Omental fat pad (tissue), 4 donors: ENCODE measurements around the gene PTCH1. TPM values are rescaled to one million over a fixed set of nuclear protein-coding genes. Genes with fewer than 3 reads are reported as not detected.

Experiments
- ATAC-seq: fragments of 150-250 bp; one replicate; pipeline ENCODE4 v1.9.1; 2016; ENCODE audit warnings: mild to moderate bottlenecking, moderate library complexity; ENCODE audit not compliant: low FRiP score
- DNase-seq: peaks from one replicate; pipeline ENCODE4 v3.0.0-alpha.2; 2019; ENCODE audit warnings: low spot score
- CTCF ChIP-seq, 3 donors: fragments of 450-650 bp; IDR thresholded peaks; one replicate each; pipeline ENCODE4 v1.5.1; 2016 to 2017; ENCODE audit warnings: antibody characterized with exemption in 3 of 3, mild to moderate bottlenecking in 3 of 3, moderate library complexity in 2 of 3
- total RNA-seq, 4 donors: library from RNA; depleted of rRNA; stranded (reverse); fragments of >200 nt; gene quantifications; one replicate each; pipeline ENCODE4 v1.1.0, GENCODE V29; 2016

The PTCH1 gene
- total RNA-seq, 4 donors from 2014 or later = 3.1 to 14.2 (median 7.9) TPM

- DNase-seq (no peak), ATAC-seq (no peak)
- TF ChIP-seq CTCF (IDR thresholded peaks at IDR 0.05) = no peak
These were observed 94.1 kb downstream of the PTCH1 start for GRCh38 chr9:95422650-95423049.

DNA sequence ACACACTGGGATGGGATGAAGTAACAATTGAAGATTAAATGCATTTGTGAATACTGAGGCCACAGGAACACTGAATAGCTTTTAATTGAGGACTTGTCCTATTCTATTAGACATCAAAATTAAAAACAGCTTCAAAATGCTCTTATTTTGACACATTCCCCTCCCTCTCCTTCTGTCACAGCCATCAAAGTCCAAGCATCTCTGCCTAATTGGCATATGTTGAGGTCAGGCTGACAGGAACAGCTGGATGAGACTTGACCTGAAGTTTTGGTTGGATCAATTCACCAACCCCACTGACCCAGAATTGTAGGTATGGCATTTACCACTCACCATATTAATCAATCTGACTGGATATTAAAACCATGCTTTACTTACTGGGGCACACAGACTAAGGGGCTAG lies 96.3 kb downstream of the PTCH1 start:
- TF ChIP-seq CTCF (IDR thresholded peaks at IDR 0.05) = no peak
- ATAC-seq (no peak), DNase-seq (no peak)

DNA sequence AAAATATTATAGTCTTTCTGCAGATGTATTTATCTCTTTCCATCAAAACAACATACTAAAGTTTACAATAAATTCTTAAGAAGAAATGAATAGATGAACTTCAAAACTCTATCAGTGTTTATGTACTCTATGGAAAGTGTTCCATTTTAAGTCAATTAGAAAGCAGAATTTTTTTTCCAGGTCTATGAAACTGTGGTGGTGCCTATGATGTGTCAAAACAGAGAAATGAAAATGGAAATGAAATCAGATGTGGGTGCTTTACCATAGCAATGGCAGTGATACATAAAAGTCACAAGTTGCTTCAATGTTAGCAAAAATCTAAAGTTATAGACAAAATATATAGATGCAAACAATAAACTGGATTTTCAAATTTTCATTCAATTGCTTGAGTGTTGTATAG lies 97.3 kb downstream of the PTCH1 start:
- TF ChIP-seq CTCF (IDR thresholded peaks at IDR 0.05) = no peak
- ATAC-seq = no peak
- no peak for DNase-seq

- DNase-seq (no peak), ATAC-seq (no peak)
- no peak for TF ChIP-seq CTCF (IDR thresholded peaks at IDR 0.05)
These were observed 101.6 kb downstream of the PTCH1 start for GRCh38 chr9:95415158-95415557.

GRCh38 chr9:95413793-95414192 lies 103.0 kb downstream of the PTCH1 start:
- DNase-seq = no peak
- TF ChIP-seq CTCF (IDR thresholded peaks at IDR 0.05) = no peak

DNA sequence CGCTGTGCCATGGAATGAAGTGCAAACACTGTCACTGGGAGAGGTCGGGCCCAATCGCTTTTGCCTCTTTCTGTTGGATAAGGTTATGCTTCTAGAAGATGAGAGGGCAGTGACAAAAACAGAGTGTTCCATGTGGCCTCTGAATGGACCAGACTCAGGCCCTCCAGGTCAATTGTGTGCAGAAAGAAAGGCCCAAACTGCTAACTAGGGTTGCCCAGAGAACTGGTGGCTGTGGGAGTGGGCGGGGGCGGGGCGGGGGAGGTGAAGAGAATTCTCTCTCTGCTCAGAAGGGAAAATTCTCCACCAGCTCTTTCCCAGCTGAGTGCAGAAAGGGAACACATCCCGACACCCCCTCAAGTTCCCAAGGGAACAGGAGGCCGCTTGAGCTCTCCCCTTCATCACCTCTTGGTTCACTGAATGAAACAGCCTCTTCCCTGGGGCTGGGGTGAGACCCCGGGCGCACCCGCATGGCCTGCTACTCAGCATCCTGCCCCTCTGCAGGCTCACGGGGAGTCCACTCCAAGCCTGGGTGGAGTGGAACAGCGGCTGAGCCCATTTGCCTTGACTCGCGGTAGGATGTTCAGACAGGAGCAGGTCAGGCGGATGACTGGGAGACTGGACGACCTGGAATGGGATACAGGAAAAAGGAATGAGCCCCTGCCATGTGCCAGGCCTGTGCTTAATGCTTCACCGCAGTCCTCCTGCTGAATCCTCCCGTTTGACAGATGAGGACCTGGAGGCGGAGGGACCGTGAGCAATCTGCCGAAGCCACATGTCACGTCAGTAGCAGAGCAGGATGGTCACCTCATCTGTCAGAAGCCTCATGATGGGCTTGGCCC lies 105.5 kb downstream of the PTCH1 start:
- ATAC-seq = no peak
- no peak for TF ChIP-seq CTCF (IDR thresholded peaks at IDR 0.05)
- DNase-seq = no peak

More at GRCh38 chr9:95413793-95414192, 103.0 kb downstream of the PTCH1 start:
- ATAC-seq = no peak
